Measurements from ENCODE around the gene MYL5. TPM values are rescaled to one million over a fixed set of nuclear protein-coding genes. Genes with fewer than 3 reads are reported as not detected.

MYL5 gene
- total and polyA plus RNA-seq, 2 of the 13 experiments (the other 11 are each of a cell fraction or from before 2014, with no cell fraction given) = 6.5 to 16.0 TPM

- no peak for TF ChIP-seq SKI (IDR thresholded peaks at IDR 0.05; ENCODE audit: partially characterized antibody)
- TF ChIP-seq ZNF33B (CRISPR knock-in tag; IDR thresholded peaks at IDR 0.05) = no peak
- no peak for TF ChIP-seq ZNF737 (CRISPR knock-in tag; IDR thresholded peaks at IDR 0.05; ENCODE audit: borderline replicate concordance)
- no peak for TF ChIP-seq TCF7L2 (IDR thresholded peaks at IDR 0.05; ENCODE audit: low read depth, low read length)
- no peak for TF ChIP-seq ZNF33A (CRISPR knock-in tag; IDR thresholded peaks at IDR 0.05; ENCODE audit: borderline replicate concordance)
- TF ChIP-seq, protein P1, sequence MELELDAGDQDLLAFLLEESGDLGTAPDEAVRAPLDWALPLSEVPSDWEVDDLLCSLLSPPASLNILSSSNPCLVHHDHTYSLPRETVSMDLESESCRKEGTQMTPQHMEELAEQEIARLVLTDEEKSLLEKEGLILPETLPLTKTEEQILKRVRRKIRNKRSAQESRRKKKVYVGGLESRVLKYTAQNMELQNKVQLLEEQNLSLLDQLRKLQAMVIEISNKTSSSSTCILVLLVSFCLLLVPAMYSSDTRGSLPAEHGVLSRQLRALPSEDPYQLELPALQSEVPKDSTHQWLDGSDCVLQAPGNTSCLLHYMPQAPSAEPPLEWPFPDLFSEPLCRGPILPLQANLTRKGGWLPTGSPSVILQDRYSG (CRISPR knock-in tag; IDR thresholded peaks at IDR 0.05) = no peak
- no peak for TF ChIP-seq ZNF503 (CRISPR knock-in tag; IDR thresholded peaks at IDR 0.05)
- TF ChIP-seq RAD51 (IDR thresholded peaks at IDR 0.05; ENCODE audit: borderline replicate concordance) = no peak
- peak; percentile 74; the same call in 1 of the 2 replicates for TF ChIP-seq ZNF431 (CRISPR knock-in tag; IDR thresholded peaks at IDR 0.05; ENCODE audit: borderline replicate concordance, low read depth)
- TF ChIP-seq, protein P2, sequence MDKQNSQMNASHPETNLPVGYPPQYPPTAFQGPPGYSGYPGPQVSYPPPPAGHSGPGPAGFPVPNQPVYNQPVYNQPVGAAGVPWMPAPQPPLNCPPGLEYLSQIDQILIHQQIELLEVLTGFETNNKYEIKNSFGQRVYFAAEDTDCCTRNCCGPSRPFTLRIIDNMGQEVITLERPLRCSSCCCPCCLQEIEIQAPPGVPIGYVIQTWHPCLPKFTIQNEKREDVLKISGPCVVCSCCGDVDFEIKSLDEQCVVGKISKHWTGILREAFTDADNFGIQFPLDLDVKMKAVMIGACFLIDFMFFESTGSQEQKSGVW (CRISPR knock-in tag; IDR thresholded peaks at IDR 0.05; ENCODE audit: borderline replicate concordance) = no peak
- no peak for TF ChIP-seq POLR2G (IDR thresholded peaks at IDR 0.05; ENCODE audit: low read depth, low read length)
- TF ChIP-seq DBP (CRISPR knock-in tag; IDR thresholded peaks at IDR 0.05; ENCODE audit: not compliant biosample characterization) = no peak
- TF ChIP-seq EED (CRISPR knock-in tag; IDR thresholded peaks at IDR 0.05) = peak; percentile 30; the same call in 1 of the 2 replicates
- TF ChIP-seq ZNF317 (CRISPR knock-in tag; IDR thresholded peaks at IDR 0.05) = 0 out of 2 replicates have a peak, but pooled peaks have one; percentile 32
- no peak for TF ChIP-seq NR2F1 (CRISPR knock-in tag; IDR thresholded peaks at IDR 0.05)
- no peak for TF ChIP-seq THYN1 (CRISPR knock-in tag; IDR thresholded peaks at IDR 0.05; ENCODE audit: borderline replicate concordance, low read depth)
- no peak for TF ChIP-seq PHF21A (CRISPR knock-in tag; IDR thresholded peaks at IDR 0.05)
- TF ChIP-seq SNAPC4 (CRISPR knock-in tag; IDR thresholded peaks at IDR 0.05) = no peak
- no peak for TF ChIP-seq GATA4 (IDR thresholded peaks at IDR 0.05; ENCODE audit: borderline replicate concordance, low read depth)
These were observed 18.6 kb downstream of the MYL5 start (continued) for GRCh38 chr4:692771-693554.
